Spleen (tissue), 11 donors: ENCODE measurements around the gene TUT1. TPM values are rescaled to one million over a fixed set of nuclear protein-coding genes. Genes with fewer than 3 reads are reported as not detected.

Experiments used
- DNase-seq: peaks from one replicate; pipeline ENCODE4 v3.0.0-alpha.2; 2020
- H3K27ac ChIP-seq, 8 donors: fragments of 200-600 bp; sonication (generic) in 7 of 8; 1 replicate in 4 of 8; 2 replicates in 4 of 8; pipeline versions ENCODE4 v1.5.0 to v1.8.0; 2016 to 2021; ENCODE audit warnings: inconsistent platforms in 4 of 8, mild to moderate bottlenecking in 4 of 8, moderate library complexity in 1 of 8
- H3K27me3 ChIP-seq, 7 donors: fragments of 200-600 bp; sonication (generic) in 6 of 7; replicated peaks in 1 of 7; 1 replicate in 4 of 7; 2 replicates in 3 of 7; pipeline versions ENCODE4 v1.5.0 to v1.8.0; 2016 to 2021; ENCODE audit warnings: inconsistent platforms in 3 of 7, mild to moderate bottlenecking in 1 of 7
- H3K36me3 ChIP-seq, 6 donors: fragments of 200-600 bp; sonication (generic) in 5 of 6; 1 replicate in 4 of 6; 2 replicates in 2 of 6; pipeline versions ENCODE4 v1.5.0 to v1.8.0; 2016 to 2021; ENCODE audit warnings: inconsistent platforms in 2 of 6
- H3K4me1 ChIP-seq, 6 donors: fragments of 200-600 bp; sonication (generic) in 5 of 6; 1 replicate in 3 of 6; 2 replicates in 3 of 6; pipeline versions ENCODE4 v1.5.0 to v1.8.0; 2016 to 2021; ENCODE audit warnings: inconsistent platforms in 3 of 6
- H3K4me3 ChIP-seq, 8 donors: fragments of 200-600 bp; sonication (generic) in 7 of 8; 1 replicate in 4 of 8; 2 replicates in 4 of 8; pipeline versions ENCODE4 v1.5.0 to v1.8.0; 2016 to 2021; ENCODE audit warnings: inconsistent platforms in 4 of 8, mild to moderate bottlenecking in 4 of 8, moderate library complexity in 2 of 8
- H3K9me3 ChIP-seq, 8 donors: fragments of 200-600 bp; sonication (generic) in 7 of 8; 1 replicate in 4 of 8; 2 replicates in 4 of 8; pipeline versions ENCODE4 v1.5.0 to v1.8.0; 2016 to 2021; ENCODE audit warnings: inconsistent platforms in 4 of 8
- POLR2A ChIP-seq, 3 donors: fragments of 450-650 bp; IDR thresholded peaks; one replicate each; pipeline ENCODE4 v1.5.1; 2017; ENCODE audit warnings: antibody characterized with exemption in 3 of 3, mild to moderate bottlenecking in 1 of 3
- POLR2AphosphoS5 ChIP-seq, 3 donors: sonication (generic); formaldehyde crosslinking; IDR thresholded peaks; one replicate each; pipeline ENCODE4 v1.5.1; 2017; ENCODE audit warnings: antibody characterized with exemption in 3 of 3
- WGBS, 5 donors: extraction: QIAGEN DNeasy Blood & Tissue Kit in 3 of 5; methylation state at CpG; one replicate each; pipeline versions ENCODE4 v1.1.5 to v1.1.7; 2013 to 2018; 5-methylcytosine and 5-hydroxymethylcytosine counted together
- intact Hi-C: fragments of 100-400 bp; cut with DNase I; formaldehyde crosslinking; loops from one replicate; pipeline ENCODE4 v1.15.0; 2023; ENCODE audit warnings: low total_unique reads
- polyA plus RNA-seq, 3 donors: library from polyadenylated mRNA; stranded (reverse); fragments of 200-250 nt; gene quantifications; one replicate each; pipeline ENCODE4 v1.2.1, GENCODE V29; 2013
- total RNA-seq, 7 donors: library from RNA; depleted of rRNA in 3 of 7; stranded (reverse); fragments of >200 nt in 3 of 7; fragmentation: NEBNext Ultra II Directional in 4 of 7; extraction: Animal tissue kit (Norgen Biotek cat#: 25700) in 4 of 7; gene quantifications; one replicate each; pipeline versions ENCODE4 v1.1.0 to v1.2.1, GENCODE V29; 2016 to 2021
- TF ChIP-seq, protein P1 (sequence below), 11 experiments: fragments of 200-600 bp in 7 of 11; fragments of 450-650 bp in 4 of 11; sonication (generic) in 4 of 11; IDR thresholded peaks in 8 of 11; conservative IDR thresholded peaks in 3 of 11; 1 replicate in 7 of 11; 2 replicates in 4 of 11; pipeline versions ENCODE4 v1.4.0 to v1.8.0; 2016 to 2021; ENCODE audit warnings: antibody characterized with exemption in 11 of 11, inconsistent platforms in 4 of 11, mild to moderate bottlenecking in 1 of 11
- donor health status: healthy with polysubstance abuse.
- donor health status: DM: no; HTN: no; CAD: no; lungs with moderate emphysema.
- donor health status: DM: no; HTN: no; CAD: no.
- donor health status: Bipolar disorder and iron deficiency.
- donor health status: healthy.
- donor health status: DM: no; HTN: no; CAD: no.
- donor health status: DM: yes; HTN: yes; CAD: no.

TUT1 gene
- total and polyA plus RNA-seq, 10 donors = 14.4 to 30.9 (median 18.5) TPM

DNA sequence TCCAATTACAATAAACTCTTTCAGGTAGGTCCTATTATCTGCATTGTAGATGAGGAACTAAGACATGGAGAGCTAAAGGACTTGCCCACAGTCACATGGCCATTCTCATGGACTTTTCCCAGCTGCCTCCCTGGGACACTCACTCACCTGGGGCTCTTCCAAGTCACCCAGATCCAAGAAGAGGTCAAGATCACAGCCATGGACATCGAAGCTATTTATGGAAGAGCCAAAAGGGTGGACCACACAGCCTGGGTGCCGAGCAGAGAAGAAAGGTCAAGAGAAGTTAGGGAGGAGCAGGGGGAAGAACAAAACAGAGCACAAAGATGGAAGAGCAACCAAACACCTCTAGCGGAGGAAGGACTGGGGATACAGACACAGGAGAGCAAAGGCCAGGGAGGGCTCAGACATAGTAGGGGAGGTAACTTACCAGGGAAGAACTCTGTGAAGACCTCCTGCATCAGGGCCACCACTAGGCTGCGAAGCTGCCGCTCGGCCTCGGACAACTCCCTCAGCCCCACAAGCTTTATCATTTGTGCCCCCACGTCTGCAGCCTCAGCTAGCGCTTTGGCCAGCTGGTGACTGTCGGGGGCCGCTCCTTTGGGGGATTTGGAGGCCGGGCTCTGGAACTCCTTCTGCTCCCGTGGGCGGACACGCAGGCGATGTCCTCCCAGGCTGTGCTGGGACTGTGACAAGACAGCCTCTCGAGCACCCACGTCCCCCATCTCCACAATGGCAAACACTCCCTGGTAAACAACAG is 10.2 kb downstream of the TUT1 start:
- peaks cover 0 to 98% (median 68%) of the 10 kb centered on the region in 6 donors for H3K36me3 ChIP-seq
- no peak overlapping the region for H3K27ac ChIP-seq
- 88 to 97% (median 93%) methylated on average over 11 to 18 of the region's 18 CpGs for WGBS, 5 donors
- H3K4me3 ChIP-seq = no peak overlapping the region
- no peak for TF ChIP-seq POLR2A (IDR thresholded peaks at IDR 0.05)
- no peak for TF ChIP-seq POLR2AphosphoS5 (IDR thresholded peaks at IDR 0.05)
- TF ChIP-seq, protein P1, sequence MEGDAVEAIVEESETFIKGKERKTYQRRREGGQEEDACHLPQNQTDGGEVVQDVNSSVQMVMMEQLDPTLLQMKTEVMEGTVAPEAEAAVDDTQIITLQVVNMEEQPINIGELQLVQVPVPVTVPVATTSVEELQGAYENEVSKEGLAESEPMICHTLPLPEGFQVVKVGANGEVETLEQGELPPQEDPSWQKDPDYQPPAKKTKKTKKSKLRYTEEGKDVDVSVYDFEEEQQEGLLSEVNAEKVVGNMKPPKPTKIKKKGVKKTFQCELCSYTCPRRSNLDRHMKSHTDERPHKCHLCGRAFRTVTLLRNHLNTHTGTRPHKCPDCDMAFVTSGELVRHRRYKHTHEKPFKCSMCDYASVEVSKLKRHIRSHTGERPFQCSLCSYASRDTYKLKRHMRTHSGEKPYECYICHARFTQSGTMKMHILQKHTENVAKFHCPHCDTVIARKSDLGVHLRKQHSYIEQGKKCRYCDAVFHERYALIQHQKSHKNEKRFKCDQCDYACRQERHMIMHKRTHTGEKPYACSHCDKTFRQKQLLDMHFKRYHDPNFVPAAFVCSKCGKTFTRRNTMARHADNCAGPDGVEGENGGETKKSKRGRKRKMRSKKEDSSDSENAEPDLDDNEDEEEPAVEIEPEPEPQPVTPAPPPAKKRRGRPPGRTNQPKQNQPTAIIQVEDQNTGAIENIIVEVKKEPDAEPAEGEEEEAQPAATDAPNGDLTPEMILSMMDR (IDR thresholded peaks at IDR 0.05 in 8 of 11, conservative IDR thresholded peaks at IDR 0.05 in 3 of 11) = no peak
- intact Hi-C loops = no loop called here
- no peaks in the 10 kb centered on the region for H3K27me3 ChIP-seq
- no peaks in the 10 kb centered on the region for H3K9me3 ChIP-seq
- H3K4me1 ChIP-seq = peaks cover 2 to 26% (median 13%) of the 10 kb centered on the region in 6 donors
- peak; percentile 66 for DNase-seq

DNA sequence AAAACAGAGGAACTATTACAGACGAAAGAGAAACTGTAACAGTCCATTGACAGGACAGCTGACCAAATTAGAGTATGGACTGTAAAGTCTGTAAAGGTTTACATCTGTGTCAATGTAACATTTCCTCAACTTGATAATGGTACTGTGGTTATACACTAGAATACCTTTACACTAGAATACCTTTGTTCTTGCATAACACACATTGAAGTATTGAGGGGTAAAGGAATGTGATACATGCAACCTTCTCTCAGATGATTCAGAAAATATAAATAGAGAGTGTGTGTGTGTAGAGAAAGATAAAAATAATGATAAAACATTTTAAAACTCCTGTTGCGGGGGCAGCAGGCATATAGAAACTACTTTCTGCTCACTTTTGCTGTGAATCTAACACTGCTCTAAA is 12.1 kb downstream of the TUT1 start:
- Histone ChIP-seq H3K4me3 (no peak overlapping the region), H3K9me3 (no peaks in the 10 kb centered on the region), H3K4me1 (peaks cover 15 to 44% (median 31%) of the 10 kb centered on the region in 6 donors), H3K27me3 (no peaks in the 10 kb centered on the region), H3K36me3 (peaks cover 0 to 89% (median 58%) of the 10 kb centered on the region in 6 donors), H3K27ac (peak overlapping the region in 1 of 8 donors; percentile 87)
- WGBS, 5 donors = 88 to 94% (median 91%) methylated on average over 2 of the region's 2 CpGs
- intact Hi-C loops = no loop called here
- DNase-seq = no peak
- no peak for TF ChIP-seq POLR2AphosphoS5 (IDR thresholded peaks at IDR 0.05)
- TF ChIP-seq POLR2A (IDR thresholded peaks at IDR 0.05) = no peak
- TF ChIP-seq, protein P1 (IDR thresholded peaks at IDR 0.05 in 8 of 11, conservative IDR thresholded peaks at IDR 0.05 in 3 of 11) = no peak

DNA sequence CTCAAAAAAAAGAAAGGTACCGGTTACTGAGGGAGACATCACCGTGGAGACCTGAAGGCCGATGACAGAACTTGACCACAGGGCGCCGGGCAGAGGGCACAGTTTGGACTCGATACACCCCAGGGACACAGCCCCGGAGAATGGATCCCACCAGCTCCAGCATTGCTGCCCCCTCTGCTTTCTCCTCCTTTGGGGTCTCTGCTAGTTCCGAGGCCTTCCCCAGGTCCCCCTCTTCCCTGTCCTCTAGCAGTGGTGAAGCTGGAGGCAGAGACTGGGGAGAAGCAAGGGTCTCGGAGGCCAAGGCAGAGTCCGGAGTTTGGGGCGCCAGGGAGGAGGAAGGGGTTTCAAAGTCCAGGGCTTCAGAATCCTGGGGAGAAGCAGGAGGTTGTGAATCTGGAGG is 12.8 kb downstream of the TUT1 start:
- peaks cover 15 to 44% (median 32%) of the 10 kb centered on the region in 6 donors for H3K4me1 ChIP-seq
- H3K27me3 ChIP-seq = no peaks in the 10 kb centered on the region
- DNase-seq = peak; percentile 71
- intact Hi-C loops = no loop called here
- no peak overlapping the region for H3K4me3 ChIP-seq
- TF ChIP-seq, protein P1 (IDR thresholded peaks at IDR 0.05 in 8 of 11, conservative IDR thresholded peaks at IDR 0.05 in 3 of 11) = no peak
- TF ChIP-seq POLR2AphosphoS5 (IDR thresholded peaks at IDR 0.05) = no peak
- TF ChIP-seq POLR2A (IDR thresholded peaks at IDR 0.05) = no peak
- H3K27ac ChIP-seq = peak overlapping the region in 5 of 8 donors; percentile 69 to 91 (median 87)
- 96 to 98% (median 97%) methylated on average over 11 of the region's 11 CpGs for WGBS, 5 donors
- no peaks in the 10 kb centered on the region for H3K9me3 ChIP-seq
- peaks cover 0 to 82% (median 56%) of the 10 kb centered on the region in 6 donors for H3K36me3 ChIP-seq

DNA sequence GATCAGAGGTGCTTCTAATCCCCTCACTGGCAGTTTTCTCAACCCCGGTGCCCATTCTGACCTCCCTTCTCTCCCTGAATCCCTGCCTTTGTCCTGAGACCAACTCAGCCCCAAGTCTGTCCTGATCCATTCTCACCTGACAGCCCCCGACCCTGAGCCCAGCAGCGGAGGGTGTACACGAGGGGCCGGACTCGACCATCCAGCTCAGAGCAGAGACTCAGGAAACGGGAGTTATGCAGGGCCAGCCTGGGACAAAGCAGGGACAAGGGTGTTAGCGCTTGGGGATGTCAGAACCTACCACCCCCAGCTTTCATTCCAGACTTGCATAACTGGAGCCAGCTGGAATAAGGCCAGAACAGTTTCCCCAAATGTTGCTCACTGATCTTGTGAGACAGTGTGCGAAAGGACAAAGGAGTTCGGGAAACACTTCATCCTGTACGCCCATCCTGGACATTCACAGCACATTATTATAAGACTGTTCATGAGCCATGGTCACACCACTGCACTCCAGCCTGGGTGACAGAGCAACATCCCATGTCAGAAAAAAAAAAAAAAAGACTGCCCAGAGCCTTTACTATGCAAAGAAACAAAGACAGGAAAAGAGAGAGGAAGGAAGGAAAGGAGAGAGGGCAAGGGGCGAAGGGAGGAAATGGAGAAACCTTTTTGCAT is 14.1 kb downstream of the TUT1 start:
- intact Hi-C loops = no loop called here
- 57 to 77% (median 64%) methylated on average over 12 of the region's 12 CpGs for WGBS, 5 donors
- H3K4me3 ChIP-seq = peak overlapping the region in 1 of 8 donors; percentile 14
- H3K27ac ChIP-seq = peak overlapping the region; percentile 58 to 91 (median 86)
- H3K27me3 ChIP-seq = no peaks in the 10 kb centered on the region
- peaks cover 0 to 75% (median 53%) of the 10 kb centered on the region in 6 donors for H3K36me3 ChIP-seq
- no peaks in the 10 kb centered on the region for H3K9me3 ChIP-seq
- DNase-seq = peak; percentile 78
- TF ChIP-seq POLR2AphosphoS5 (IDR thresholded peaks at IDR 0.05) = peak in 2 of 3 donors; percentile 47 to 48
- TF ChIP-seq POLR2A (IDR thresholded peaks at IDR 0.05) = no peak
- peaks cover 22 to 56% (median 41%) of the 10 kb centered on the region in 6 donors for H3K4me1 ChIP-seq
